HG03280 (cell line): Measurements from ENCODE around the gene B2M.

Experiments
- ATAC-seq: cut with Tn5 transposase; IDR thresholded peaks from one replicate; pipeline ENCODE4 v1.9.1; 2021; ENCODE audit warnings: mild to moderate bottlenecking, moderate library complexity; ENCODE audit not compliant: unreplicated experiment

The B2M gene

GRCh38 chr15:44765036-44765435, 53.7 kb downstream of the B2M start:
- ATAC-seq = no peak
